IPS-15b (cell line): ENCODE results near the gene AQP12A.
"Not testable (repeated sequence)": the region's sequence is repeated elsewhere in the genome, so short reads cannot be mapped to it uniquely, and the experiment has no call there.

Experiments
- H3K27me3 ChIP-seq: one replicate; pipeline ENCODE4 v1.6.1; 2013; ENCODE audit warnings: low read length; ENCODE audit not compliant: control insufficient read depth, insufficient read depth
- H3K36me3 ChIP-seq: one replicate; pipeline ENCODE4 v1.6.1; 2013; ENCODE audit warnings: low read length; ENCODE audit not compliant: control insufficient read depth, insufficient read depth
- H3K4me1 ChIP-seq: one replicate; pipeline ENCODE4 v1.6.1; 2013; ENCODE audit warnings: mild to moderate bottlenecking, low read length; ENCODE audit not compliant: control insufficient read depth, insufficient read depth
- H3K4me3 ChIP-seq: one replicate; pipeline ENCODE4 v1.5.1; 2013; ENCODE audit warnings: low read depth, low read length
- H3K9ac ChIP-seq: one replicate; pipeline ENCODE4 v1.6.1; 2013; ENCODE audit warnings: low read depth, mild to moderate bottlenecking, low read length
- H3K9me3 ChIP-seq: one replicate; pipeline ENCODE4 v1.6.1; 2013; ENCODE audit warnings: mild to moderate bottlenecking, low read length; ENCODE audit not compliant: control insufficient read depth, insufficient read depth

AQP12A gene, protein sequence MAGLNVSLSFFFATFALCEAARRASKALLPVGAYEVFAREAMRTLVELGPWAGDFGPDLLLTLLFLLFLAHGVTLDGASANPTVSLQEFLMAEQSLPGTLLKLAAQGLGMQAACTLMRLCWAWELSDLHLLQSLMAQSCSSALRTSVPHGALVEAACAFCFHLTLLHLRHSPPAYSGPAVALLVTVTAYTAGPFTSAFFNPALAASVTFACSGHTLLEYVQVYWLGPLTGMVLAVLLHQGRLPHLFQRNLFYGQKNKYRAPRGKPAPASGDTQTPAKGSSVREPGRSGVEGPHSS

DNA sequence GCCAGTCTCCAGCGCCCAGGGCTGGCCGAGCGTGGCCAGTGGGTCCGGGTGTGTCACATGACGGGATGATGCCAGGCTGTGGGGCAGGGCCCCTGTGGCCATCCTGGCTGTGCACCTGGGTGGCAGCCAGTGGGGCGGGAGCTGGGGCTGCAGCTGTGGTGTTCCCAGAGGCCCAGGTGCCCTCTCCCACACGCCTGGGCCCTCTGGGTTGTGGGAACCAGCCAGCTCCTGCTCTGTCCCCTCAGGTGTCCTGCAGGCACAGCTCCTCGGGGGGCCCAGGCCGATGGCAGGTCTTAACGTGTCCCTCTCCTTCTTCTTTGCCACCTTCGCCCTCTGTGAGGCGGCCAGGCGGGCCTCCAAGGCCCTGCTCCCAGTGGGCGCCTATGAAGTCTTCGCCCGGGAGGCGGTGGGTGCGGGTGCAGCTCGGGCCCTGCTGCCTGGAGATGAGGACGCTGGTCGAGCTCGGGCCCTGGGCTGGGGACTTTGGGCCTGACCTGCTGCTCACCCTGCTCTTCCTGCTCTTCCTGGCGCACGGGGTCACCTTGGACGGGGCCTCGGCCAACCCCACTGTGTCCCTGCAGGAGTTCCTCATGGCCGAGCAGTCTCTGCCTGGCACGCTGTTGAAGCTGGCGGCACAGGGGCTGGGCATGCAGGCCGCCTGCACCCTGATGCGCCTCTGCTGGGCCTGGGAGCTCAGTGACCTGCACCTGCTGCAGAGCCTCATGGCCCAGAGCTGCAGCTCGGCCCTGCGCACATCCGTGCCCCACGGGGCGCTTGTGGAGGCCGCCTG lies at the start of gene AQP12A:
Gene AQP12A, plus strand, starts transcription at position 236 of the 790 bp plus-strand sequence. Its CDS starts 48 bp downstream, at position 284.
- H3K27me3 ChIP-seq, H3K4me3 ChIP-seq, H3K9me3 ChIP-seq, H3K36me3 ChIP-seq, H3K9ac ChIP-seq, H3K4me1 ChIP-seq: not testable (repeated sequence)

DNA sequence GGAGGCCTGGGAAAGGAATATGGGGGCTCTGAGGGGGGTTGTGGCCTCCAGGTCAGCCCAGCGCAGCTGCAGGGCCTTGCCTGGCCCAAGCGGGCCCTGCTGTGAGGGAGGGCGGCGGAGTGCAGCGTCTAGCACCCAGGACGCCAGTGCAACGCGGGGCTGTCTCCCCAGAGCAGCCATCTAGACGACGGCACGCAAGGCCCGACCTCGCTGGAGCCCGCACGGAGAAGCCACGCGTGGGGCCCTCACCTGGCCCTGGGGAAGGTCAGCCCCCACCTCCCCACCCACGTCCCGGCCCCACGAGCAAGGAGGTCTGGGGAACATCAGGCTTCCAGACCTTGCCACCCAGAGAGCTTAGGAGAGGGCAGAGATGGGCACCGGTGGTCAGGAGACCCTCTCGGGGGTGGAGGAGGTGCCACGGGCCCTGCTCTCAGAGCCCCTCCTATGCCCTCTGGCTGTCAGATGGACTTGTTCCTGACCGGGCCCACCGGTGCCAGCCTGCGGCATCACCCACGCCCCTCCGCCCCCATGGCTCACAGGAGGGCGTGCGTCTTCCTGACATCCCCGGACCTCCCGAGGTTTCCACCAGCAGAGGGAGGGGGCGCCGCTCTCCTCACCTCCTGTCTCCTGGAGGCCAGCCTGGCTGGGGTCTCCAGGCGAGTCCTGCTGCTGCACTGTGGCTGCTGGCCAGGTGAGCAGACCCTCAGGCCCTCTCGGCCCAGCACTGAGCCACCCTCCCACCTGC lies 49.4 kb upstream of the AQP12A start:
- Histone ChIP-seq H3K27me3 (no peaks in the 10 kb centered on the region), H3K4me1 (no peaks in the 10 kb centered on the region), H3K4me3 (no peak overlapping the region), H3K9me3 (no peaks in the 10 kb centered on the region), H3K36me3 (no peaks in the 10 kb centered on the region), H3K9ac (no peak overlapping the region)

DNA sequence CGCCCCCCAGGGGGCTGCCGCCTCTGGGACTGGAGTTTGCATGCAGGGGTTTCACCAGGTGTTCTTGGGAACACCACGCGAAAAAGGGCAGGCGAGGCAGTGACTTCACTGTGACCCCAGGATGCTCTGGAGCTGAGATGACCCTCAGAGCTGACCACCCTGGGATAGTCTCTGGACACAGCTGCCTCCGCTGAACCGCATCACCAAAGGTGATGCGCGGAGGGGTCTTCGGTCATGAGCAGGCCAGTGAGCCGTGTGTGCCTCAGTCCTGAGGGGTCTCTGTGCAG lies 48.9 kb upstream of the AQP12A start:
- Histone ChIP-seq H3K9me3 (no peaks in the 10 kb centered on the region), H3K27me3 (no peaks in the 10 kb centered on the region), H3K4me3 (no peak overlapping the region), H3K4me1 (no peaks in the 10 kb centered on the region), H3K36me3 (no peaks in the 10 kb centered on the region), H3K9ac (no peak overlapping the region)

DNA sequence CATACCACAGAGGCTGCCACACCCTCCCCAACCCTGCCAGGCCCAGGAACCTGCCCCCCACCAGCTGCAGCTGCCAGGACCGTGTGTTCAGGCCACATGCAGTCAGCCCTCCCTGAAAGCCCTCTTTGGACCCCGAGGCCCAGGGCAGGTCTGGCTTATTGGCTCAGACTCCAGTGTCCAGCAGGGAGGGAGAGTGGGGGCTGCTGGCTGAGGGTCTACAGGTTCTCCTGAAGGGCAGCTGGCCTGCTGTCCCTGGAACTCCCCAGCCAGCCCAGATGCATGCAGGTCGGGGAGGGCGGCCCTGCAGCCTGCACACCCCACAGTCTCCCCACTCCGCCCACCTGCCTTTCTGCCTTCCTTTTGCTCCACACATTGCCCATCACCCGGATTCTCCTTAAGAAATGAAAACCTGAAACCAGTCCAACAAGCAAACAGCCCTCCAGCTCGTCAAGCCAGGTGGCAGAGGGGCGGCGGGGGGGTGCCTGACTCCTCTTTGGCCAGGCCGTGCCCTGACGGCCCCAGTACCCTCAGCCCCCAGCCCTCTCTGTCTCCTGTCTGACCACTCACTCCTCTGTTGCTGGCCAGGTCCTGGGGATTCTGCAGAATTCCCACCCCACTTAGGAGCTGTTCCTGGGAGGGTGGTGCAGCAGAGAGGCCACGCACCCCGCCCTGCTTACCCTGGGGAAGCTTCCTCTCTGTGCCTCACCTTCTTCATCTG lies 48.4 kb upstream of the AQP12A start:
- Histone ChIP-seq H3K4me3 (no peak overlapping the region), H3K9me3 (no peaks in the 10 kb centered on the region), H3K4me1 (no peaks in the 10 kb centered on the region), H3K27me3 (no peaks in the 10 kb centered on the region), H3K9ac (no peak overlapping the region), H3K36me3 (no peaks in the 10 kb centered on the region)

DNA sequence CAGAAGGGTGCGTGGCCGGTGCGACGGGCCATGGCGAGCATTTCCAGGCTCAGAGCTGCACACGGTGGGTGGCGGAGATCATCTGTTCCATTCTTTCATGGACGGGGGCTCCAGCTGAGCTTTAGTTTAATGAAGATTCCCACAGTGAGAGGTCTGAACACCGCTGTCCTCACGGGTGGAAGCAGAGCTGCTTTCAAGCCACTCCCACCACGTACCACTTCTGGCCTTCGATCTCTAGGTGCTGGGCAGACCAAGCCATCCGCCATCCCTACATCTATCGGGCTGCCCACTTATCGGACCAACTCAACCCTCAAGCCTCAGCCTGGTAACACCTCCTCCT lies 47.9 kb upstream of the AQP12A start:
- Histone ChIP-seq H3K9me3 (no peaks in the 10 kb centered on the region), H3K27me3 (no peaks in the 10 kb centered on the region), H3K4me1 (no peaks in the 10 kb centered on the region)

DNA sequence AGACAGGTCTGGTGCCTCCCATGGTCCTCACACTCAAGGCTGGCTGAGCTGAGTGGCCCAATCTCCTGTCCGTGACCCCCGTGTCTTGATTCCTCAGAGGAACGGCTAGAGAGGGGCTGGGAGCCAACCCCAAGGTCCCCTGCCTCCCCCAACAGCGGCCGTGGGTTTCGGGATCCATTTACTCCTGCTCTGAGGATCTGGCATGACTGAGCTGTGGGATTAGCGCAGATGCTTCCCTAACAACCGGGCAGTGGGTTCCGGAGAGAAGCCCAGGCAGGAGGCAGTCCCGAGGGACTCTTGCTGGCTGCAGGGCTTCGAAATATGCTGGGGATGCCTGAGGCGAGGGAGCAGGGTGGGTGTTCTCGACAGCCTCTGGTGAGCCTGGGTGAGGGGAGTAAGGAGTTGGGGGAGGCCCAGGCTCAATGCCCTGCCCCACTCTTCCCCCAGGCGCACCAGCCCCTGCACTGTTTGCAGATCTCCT lies 47.5 kb upstream of the AQP12A start:
- H3K36me3 ChIP-seq, result no peaks in the 10 kb centered on the region
- H3K4me1 ChIP-seq, result no peaks in the 10 kb centered on the region
- no peaks in the 10 kb centered on the region for H3K27me3 ChIP-seq
- no peak overlapping the region for H3K9ac ChIP-seq
- H3K9me3 ChIP-seq, result no peaks in the 10 kb centered on the region
- no peak overlapping the region for H3K4me3 ChIP-seq

More for the DNA sequence above, 47.9 kb upstream of the AQP12A start:
- Histone ChIP-seq H3K9ac (no peak overlapping the region), H3K36me3 (no peaks in the 10 kb centered on the region), H3K4me3 (no peak overlapping the region)

DNA sequence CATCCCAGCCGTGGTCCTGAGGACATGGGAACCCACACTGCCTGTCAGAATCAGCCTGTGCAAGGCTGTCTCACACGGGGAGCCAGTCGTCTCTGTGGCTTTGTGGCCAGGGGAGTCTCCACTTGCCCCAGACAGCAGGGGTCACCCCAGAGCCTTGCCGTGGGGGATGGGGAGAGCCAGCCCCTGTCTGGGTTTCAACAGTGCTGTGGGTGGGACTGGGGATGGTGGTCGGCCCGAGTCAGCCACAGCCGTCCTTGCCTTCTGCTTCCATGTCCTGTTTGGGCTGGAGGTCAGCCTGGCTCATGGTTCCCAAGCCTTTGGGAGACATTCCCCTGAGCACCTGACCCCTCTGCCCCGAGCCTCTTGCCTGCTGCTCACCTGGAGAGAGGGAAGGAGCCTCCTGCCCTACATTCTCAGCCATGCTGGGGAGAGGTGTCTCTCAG lies 46.8 kb upstream of the AQP12A start:
- H3K36me3 ChIP-seq, result no peaks in the 10 kb centered on the region
- H3K27me3 ChIP-seq, result no peaks in the 10 kb centered on the region
- H3K9me3 ChIP-seq, result no peaks in the 10 kb centered on the region
- no peak overlapping the region for H3K9ac ChIP-seq
- no peak overlapping the region for H3K4me3 ChIP-seq
- H3K4me1 ChIP-seq, result no peaks in the 10 kb centered on the region

DNA sequence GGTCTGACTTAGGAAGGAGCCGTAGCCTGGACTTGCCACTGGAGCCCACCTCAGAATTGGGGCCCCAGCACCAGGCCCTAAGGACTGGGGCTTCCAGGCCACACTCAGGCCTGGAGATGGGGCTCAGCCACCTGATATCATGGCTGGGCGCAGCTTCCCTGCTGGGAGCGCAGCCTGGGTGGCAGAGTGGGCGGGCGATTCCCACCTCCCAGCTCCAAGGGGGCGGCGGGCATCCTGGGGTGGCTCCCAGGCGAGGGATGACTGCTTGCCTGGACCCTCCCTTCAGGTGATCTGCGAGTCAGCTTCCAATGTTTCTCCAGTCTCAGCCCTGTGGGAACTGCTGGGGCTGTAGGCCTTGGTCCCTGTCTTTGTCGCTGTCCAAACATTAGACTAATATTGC lies 46.3 kb upstream of the AQP12A start:
- Histone ChIP-seq H3K4me1 (no peaks in the 10 kb centered on the region), H3K4me3 (no peak overlapping the region), H3K27me3 (no peaks in the 10 kb centered on the region), H3K36me3 (no peaks in the 10 kb centered on the region), H3K9ac (no peak overlapping the region), H3K9me3 (no peaks in the 10 kb centered on the region)

DNA sequence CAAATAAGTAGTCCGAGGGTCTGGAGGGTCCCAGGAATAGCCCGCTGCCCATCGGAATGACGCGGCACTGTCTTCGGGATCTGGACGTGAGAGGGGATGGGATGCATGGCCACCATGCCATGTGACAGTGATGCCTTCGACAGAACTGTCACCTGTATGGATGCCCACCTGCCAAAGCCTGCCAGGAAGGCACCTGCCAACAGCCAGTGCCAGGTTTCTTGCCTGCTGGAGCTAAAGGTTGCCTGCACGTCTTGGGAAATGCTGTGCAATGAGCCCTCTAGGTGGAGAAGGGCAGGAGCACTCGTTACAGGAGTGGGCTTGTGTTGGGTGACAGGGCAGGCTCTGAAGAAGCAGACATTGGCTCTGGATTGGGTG lies 45.9 kb upstream of the AQP12A start:
- H3K9me3 ChIP-seq, result no peaks in the 10 kb centered on the region
- H3K9ac ChIP-seq, result no peak overlapping the region
- H3K36me3 ChIP-seq, result no peaks in the 10 kb centered on the region
- H3K27me3 ChIP-seq, result no peaks in the 10 kb centered on the region
- no peak overlapping the region for H3K4me3 ChIP-seq
- H3K4me1 ChIP-seq, result no peaks in the 10 kb centered on the region

DNA sequence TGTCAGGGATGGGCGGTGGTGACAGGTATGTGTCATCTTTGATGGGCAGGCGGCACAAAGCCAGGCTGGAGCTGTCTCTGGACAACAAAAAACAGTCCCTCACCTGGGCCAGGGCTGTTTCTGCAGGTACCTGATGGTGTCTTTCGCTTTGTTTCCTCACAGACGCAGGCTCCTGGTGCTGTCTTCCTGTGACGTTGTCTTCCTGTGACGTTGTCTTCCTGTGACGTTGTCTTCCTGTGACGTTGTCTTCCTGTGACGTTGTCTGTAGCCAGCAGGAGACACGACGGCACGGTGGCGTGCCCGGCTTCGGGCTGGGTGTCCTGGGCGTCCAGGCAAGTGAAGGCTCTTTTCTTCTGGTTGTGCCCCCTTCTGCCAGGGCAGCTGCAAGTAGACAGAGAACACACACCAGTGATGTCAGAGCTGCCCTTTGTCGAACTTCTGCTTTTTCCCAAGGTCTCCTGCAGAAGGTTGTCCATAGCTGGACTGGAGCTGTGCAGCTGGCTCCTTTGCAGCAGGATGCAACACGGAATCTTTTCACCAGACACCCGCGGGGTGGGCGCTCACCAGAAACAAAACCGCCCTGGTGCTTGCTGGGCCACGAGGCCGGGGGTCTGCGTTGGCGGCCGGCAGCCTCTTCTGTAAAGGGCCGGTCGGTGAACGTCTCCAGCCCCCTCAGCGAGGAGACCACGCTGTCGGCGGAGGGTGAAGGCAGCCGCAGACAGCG lies 45.3 kb upstream of the AQP12A start:
- Histone ChIP-seq H3K27me3 (no peaks in the 10 kb centered on the region), H3K9me3 (no peaks in the 10 kb centered on the region), H3K4me1 (no peaks in the 10 kb centered on the region), H3K36me3 (no peaks in the 10 kb centered on the region), H3K4me3 (no peak overlapping the region), H3K9ac (no peak overlapping the region)

DNA sequence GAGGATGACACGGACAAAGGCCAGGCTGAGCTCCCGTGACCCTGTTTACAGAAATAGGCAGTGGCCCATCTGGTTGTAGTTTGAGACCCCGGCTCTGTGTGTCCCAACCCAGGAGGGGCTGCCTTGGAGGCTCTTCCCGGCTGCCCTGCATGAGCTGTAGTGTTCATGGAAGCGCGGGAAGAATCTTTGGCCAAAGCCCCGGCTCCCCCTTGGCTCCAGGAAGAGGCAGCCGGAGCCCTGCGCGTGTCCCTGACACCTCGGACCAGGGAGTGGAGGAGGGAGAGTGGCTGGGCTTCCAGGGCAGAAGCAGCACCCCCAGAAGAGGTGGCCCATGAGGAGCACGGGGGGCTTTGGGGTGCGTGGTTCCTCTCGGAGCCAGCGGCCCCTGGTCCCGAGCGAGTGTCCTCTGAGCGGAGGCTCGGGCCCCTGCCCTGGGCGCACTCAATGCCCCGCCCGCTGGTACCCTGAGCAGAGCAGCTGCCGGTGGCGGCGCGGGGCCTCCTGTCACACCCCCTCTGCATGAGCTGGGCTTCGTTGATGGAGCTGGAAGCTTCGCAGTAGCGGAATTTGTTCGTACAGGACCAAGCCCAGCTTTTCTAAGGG lies 44.7 kb upstream of the AQP12A start:
- Histone ChIP-seq H3K27me3 (no peaks in the 10 kb centered on the region), H3K36me3 (no peaks in the 10 kb centered on the region), H3K9me3 (no peaks in the 10 kb centered on the region), H3K9ac (no peak overlapping the region), H3K4me1 (no peaks in the 10 kb centered on the region), H3K4me3 (no peak overlapping the region)
